GM23338 (cell line): ENCODE data around the gene MYOZ3.

Experiments
- EZH2 ChIP-seq: fragments of 200-600 bp; sonication (generic); IDR thresholded peaks from one replicate; pipeline ENCODE4 v1.8.0; 2017; ENCODE audit warnings: antibody characterized with exemption, mild to moderate bottlenecking, low read depth; ENCODE audit not compliant: unreplicated experiment
- POLR2AphosphoS5 ChIP-seq: IDR thresholded peaks from 2 replicates; pipeline ENCODE4 v1.6.1; 2016; ENCODE audit warnings: antibody characterized with exemption, low read depth
- STAT1 ChIP-seq: IDR thresholded peaks from one replicate; pipeline ENCODE4 v1.6.1; 2016; ENCODE audit warnings: antibody characterized with exemption; ENCODE audit not compliant: unreplicated experiment
- TF ChIP-seq, protein P1 (sequence below), 2 experiments: fragments of 200-600 bp in 1 of 2; sonication (generic) in 1 of 2; conservative IDR thresholded peaks; 2 replicates each; pipeline versions ENCODE4 v1.5.1 to v1.6.1; 2016 to 2017; ENCODE audit warnings: antibody characterized with exemption in 2 of 2, low read depth in 2 of 2, mild to moderate bottlenecking in 2 of 2, moderate library complexity in 1 of 2
- TF ChIP-seq, protein P2 (sequence below): IDR thresholded peaks from one replicate; pipeline ENCODE4 v1.6.1; 2018; ENCODE audit warnings: antibody characterized with exemption; ENCODE audit not compliant: unreplicated experiment

DNA sequence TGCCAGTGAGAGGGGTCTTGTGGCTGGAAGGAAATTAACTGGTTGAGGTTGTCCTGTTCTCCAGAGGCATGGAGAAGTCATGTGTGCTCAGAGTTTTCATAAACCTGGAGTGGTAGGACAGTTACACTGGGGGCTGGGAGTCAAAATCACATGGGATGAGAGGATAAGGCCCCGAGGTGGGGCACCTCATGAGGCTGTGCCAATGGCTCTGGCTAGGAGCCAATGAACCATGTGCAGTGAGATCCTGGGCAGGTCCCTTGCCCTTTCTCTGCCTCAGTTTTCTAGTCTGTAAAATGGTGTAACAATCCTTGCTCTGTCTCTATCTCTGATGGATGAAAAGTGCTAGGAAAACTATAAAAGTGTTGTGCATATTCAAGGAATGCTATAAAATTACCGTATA lies 27.6 kb upstream of the MYOZ3 start:
- TF ChIP-seq, protein P1, sequence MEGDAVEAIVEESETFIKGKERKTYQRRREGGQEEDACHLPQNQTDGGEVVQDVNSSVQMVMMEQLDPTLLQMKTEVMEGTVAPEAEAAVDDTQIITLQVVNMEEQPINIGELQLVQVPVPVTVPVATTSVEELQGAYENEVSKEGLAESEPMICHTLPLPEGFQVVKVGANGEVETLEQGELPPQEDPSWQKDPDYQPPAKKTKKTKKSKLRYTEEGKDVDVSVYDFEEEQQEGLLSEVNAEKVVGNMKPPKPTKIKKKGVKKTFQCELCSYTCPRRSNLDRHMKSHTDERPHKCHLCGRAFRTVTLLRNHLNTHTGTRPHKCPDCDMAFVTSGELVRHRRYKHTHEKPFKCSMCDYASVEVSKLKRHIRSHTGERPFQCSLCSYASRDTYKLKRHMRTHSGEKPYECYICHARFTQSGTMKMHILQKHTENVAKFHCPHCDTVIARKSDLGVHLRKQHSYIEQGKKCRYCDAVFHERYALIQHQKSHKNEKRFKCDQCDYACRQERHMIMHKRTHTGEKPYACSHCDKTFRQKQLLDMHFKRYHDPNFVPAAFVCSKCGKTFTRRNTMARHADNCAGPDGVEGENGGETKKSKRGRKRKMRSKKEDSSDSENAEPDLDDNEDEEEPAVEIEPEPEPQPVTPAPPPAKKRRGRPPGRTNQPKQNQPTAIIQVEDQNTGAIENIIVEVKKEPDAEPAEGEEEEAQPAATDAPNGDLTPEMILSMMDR (conservative IDR thresholded peaks at IDR 0.05; ENCODE audit: low read depth in 2 of 2) = no peak
- TF ChIP-seq, protein P2, sequence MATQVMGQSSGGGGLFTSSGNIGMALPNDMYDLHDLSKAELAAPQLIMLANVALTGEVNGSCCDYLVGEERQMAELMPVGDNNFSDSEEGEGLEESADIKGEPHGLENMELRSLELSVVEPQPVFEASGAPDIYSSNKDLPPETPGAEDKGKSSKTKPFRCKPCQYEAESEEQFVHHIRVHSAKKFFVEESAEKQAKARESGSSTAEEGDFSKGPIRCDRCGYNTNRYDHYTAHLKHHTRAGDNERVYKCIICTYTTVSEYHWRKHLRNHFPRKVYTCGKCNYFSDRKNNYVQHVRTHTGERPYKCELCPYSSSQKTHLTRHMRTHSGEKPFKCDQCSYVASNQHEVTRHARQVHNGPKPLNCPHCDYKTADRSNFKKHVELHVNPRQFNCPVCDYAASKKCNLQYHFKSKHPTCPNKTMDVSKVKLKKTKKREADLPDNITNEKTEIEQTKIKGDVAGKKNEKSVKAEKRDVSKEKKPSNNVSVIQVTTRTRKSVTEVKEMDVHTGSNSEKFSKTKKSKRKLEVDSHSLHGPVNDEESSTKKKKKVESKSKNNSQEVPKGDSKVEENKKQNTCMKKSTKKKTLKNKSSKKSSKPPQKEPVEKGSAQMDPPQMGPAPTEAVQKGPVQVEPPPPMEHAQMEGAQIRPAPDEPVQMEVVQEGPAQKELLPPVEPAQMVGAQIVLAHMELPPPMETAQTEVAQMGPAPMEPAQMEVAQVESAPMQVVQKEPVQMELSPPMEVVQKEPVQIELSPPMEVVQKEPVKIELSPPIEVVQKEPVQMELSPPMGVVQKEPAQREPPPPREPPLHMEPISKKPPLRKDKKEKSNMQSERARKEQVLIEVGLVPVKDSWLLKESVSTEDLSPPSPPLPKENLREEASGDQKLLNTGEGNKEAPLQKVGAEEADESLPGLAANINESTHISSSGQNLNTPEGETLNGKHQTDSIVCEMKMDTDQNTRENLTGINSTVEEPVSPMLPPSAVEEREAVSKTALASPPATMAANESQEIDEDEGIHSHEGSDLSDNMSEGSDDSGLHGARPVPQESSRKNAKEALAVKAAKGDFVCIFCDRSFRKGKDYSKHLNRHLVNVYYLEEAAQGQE = no peak
- TF ChIP-seq POLR2AphosphoS5 = no peak
- no peak for TF ChIP-seq EZH2
- TF ChIP-seq STAT1 = no peak
